Testis (tissue), 3 donors: ENCODE measurements around the gene SMTNL1. TPM values are rescaled to one million over a fixed set of nuclear protein-coding genes. Genes with fewer than 3 reads are reported as not detected.
"Not testable (repeated sequence)": the region's sequence is repeated elsewhere in the genome, so short reads cannot be mapped to it uniquely, and the experiment has no call there.

Experiments
- DNase-seq: peaks from one replicate; pipeline ENCODE4 v3.0.0-alpha.2; 2019
- H3K27ac ChIP-seq, 2 donors: fragments of 200-600 bp; sonication (generic); one replicate each; pipeline ENCODE4 v1.5.1; 2019
- H3K27me3 ChIP-seq: fragments of 200-600 bp; sonication (generic); one replicate; pipeline ENCODE4 v1.5.1; 2019
- H3K36me3 ChIP-seq: fragments of 200-600 bp; sonication (generic); one replicate; pipeline ENCODE4 v1.5.1; 2017; ENCODE audit warnings: low read depth; ENCODE audit errors: missing control alignments
- H3K4me1 ChIP-seq: fragments of 200-600 bp; sonication (generic); one replicate; pipeline ENCODE4 v1.5.1; 2019
- H3K4me3 ChIP-seq, 2 donors: fragments of 200-600 bp; sonication (generic); one replicate each; pipeline ENCODE4 v1.5.1; 2017 to 2019
- H3K9me3 ChIP-seq: fragments of 200-600 bp; sonication (generic); one replicate; pipeline ENCODE4 v1.5.1; 2017
- POLR2A ChIP-seq: fragments of 450-650 bp; IDR thresholded peaks from one replicate; pipeline ENCODE4 v1.6.1; 2017; ENCODE audit warnings: antibody characterized with exemption, mild to moderate bottlenecking, moderate library complexity
- WGBS, 2 donors: methylation state at CpG; one replicate each; pipeline ENCODE4 v1.1.5; 2018; 5-methylcytosine and 5-hydroxymethylcytosine counted together
- intact Hi-C: fragments of 100-400 bp; cut with DNase I; formaldehyde crosslinking; loops from one replicate; pipeline ENCODE4 v1.15.1; 2023; ENCODE audit warnings: low total_unique reads
- polyA plus RNA-seq: library from polyadenylated mRNA; stranded (reverse); fragments of 350-450 nt; fragmentation: Illumina TruSeq; extraction: RNeasy Lipid Tissue Mini Kit (QIAGEN cat#74804); gene quantifications from one replicate; pipeline ENCODE4 v1.2.3, GENCODE V29; 2014; ENCODE audit warnings: low read depth, low replicate concordance; ENCODE audit not compliant: insufficient read depth
- total RNA-seq, 2 donors: library from RNA; depleted of rRNA; stranded (reverse); fragments of >200 nt; gene quantifications; one replicate each; pipeline ENCODE4 v1.2.3, GENCODE V29; 2016
- TF ChIP-seq, protein P1 (sequence below), 3 experiments: fragments of 450-650 bp in 2 of 3; fragments of 200-600 bp in 1 of 3; sonication (generic) in 1 of 3; IDR thresholded peaks; one replicate each; pipeline ENCODE4 v1.5.1; 2016 to 2019; ENCODE audit warnings: antibody characterized with exemption in 3 of 3, mild to moderate bottlenecking in 2 of 3, moderate library complexity in 1 of 3

Gene SMTNL1
- total and polyA plus RNA-seq, 3 donors from 2014 or later = 0.37 to 2.0 (median 0.47) TPM

DNA sequence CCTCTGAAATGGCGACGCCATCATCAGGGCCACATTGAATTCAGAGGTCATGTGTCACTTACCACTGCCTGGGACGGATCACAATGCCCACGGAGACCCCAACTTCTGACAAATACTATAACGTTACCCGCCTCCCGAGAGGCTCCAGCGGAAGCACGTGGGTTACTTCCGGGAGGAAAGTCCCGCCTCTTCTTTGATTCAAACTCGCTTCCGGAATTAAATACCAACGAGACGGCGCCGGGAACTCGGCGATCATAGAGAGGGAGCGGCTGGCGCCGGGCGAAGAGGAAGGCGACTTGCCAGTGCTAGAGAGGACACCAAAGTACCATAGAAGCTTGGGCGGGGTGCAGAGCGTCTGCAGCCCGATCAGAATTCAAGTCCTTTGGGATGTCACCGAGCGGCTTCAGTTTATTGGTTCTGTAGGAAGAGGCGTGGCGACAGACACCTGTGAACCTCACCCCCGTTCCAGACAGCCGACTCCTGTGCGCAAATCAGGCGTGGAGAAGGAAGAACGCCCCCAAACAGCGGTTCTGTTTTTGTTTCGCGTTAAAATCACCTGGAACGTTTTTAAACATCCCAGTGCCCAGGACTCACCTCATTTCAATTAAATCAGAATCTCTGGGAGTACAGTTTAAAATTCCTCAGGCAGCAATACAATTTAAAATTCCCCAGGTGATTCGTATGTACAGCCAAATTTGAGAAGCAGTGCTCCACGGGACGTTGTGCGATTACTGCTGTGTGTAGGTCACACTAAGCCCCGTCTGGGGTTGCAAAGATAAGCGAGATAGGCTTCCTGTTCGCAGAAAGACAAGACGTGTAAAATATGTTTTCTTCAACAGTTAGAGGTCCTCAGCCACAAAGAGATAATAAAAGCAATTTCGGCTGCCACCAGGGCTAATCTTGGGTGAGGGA lies 6.5 kb upstream of the SMTNL1 start, which contains the start of gene TIMM10:
Gene TIMM10 (minus strand): TSS at position 159 of the 912 bp plus-strand sequence. CDS start 565 bp downstream, outside the sequence.
- 0 to 1% methylated on average over 44 to 46 of the region's 49 CpGs for WGBS, 2 donors
- Histone ChIP-seq H3K27me3 (no peaks in the 10 kb centered on the region), H3K4me3 (peak within 1 kb of the TSS; percentile 73 to 77), H3K4me1 (peaks cover 13% of the 10 kb centered on the region), H3K36me3 (no peaks in the 10 kb centered on the region), H3K27ac (peak within 1 kb of the TSS in 1 of 2 donors; percentile 60), H3K9me3 (no peaks in the 10 kb centered on the region)
- intact Hi-C loops = no loop called here
- TF ChIP-seq, protein P1, sequence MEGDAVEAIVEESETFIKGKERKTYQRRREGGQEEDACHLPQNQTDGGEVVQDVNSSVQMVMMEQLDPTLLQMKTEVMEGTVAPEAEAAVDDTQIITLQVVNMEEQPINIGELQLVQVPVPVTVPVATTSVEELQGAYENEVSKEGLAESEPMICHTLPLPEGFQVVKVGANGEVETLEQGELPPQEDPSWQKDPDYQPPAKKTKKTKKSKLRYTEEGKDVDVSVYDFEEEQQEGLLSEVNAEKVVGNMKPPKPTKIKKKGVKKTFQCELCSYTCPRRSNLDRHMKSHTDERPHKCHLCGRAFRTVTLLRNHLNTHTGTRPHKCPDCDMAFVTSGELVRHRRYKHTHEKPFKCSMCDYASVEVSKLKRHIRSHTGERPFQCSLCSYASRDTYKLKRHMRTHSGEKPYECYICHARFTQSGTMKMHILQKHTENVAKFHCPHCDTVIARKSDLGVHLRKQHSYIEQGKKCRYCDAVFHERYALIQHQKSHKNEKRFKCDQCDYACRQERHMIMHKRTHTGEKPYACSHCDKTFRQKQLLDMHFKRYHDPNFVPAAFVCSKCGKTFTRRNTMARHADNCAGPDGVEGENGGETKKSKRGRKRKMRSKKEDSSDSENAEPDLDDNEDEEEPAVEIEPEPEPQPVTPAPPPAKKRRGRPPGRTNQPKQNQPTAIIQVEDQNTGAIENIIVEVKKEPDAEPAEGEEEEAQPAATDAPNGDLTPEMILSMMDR (IDR thresholded peaks at IDR 0.05) = no peak
- no peak for TF ChIP-seq POLR2A
- DNase-seq = peak; percentile 98

DNA sequence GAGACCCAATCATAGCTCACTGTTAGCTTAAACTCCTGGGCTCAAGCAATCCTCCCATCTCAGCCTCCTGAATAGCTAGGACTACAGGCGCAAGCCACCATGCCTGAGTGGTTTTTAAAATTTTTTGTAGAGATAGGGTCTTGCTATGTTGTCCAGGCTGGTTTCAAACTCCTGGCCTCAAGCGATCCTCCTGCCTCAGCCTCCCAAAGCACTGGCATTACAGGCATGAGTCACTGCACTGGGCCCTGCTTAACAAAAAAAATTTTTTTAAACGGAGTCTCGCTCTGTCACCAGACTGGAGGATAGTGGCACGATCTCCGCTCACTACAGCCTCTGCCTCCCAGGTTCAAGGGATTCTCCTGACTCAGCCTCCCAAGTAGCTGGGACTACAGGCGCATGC lies 2.9 kb upstream of the SMTNL1 start:
- H3K4me3 ChIP-seq, H3K27ac ChIP-seq, DNase-seq, intact Hi-C loops, H3K36me3 ChIP-seq, H3K27me3 ChIP-seq, H3K9me3 ChIP-seq: not testable (repeated sequence)
- peaks cover 13% of the 10 kb centered on the region for H3K4me1 ChIP-seq
- 92 to 93% methylated on average over 7 of the region's 7 CpGs for WGBS, 2 donors

DNA sequence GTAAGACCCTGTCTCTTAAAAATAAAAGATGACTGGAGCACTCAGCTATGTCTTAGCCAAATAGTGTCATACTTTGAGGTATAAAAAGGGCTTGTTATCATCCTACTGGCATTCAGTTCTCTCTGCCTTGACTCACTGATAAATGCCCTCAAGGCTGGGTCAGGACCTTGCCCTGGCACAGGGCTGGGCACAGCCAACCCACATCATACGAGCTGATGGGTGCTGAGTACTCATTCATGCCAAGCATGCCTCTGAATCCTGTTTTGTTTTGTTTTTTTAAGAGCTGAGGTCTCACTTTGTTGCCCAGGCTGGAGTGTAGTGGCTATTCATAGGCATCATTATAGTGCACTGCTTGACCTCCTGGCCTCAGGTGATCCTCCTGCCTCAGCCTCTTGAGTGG lies 1.9 kb downstream of the SMTNL1 start:
- H3K4me3 ChIP-seq = no peak overlapping the region
- intact Hi-C loops = no loop called here
- 50 to 88% methylated on average over 1 of the region's 1 CpG for WGBS, 2 donors
- TF ChIP-seq POLR2A = no peak
- TF ChIP-seq, protein P1 (IDR thresholded peaks at IDR 0.05) = no peak
- no peaks in the 10 kb centered on the region for H3K27me3 ChIP-seq
- H3K27ac ChIP-seq = no peak overlapping the region
- no peaks in the 10 kb centered on the region for H3K9me3 ChIP-seq
- H3K36me3 ChIP-seq = no peaks in the 10 kb centered on the region
- no peaks in the 10 kb centered on the region for H3K4me1 ChIP-seq
- DNase-seq = no peak

DNA sequence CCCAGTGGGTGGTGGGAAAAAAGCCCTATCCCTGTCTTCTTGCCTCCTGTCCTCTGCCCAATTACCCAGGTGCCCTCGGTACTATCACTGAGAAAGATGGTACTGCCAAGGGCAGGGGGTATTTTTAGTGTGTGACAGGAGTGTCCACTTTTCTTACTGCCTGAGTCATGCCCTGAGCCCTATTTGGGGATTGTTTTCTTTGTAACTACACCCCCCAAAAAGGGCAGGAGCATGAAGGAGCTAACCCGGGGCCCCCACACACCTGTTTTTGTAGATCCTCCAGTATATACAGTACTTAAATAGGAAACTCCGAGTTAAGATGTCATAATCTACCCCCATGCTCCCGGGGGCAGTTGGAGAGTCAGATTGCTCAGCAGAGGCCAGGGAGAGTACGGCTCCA lies 3.8 kb downstream of the SMTNL1 start:
- Histone ChIP-seq H3K9me3 (no peaks in the 10 kb centered on the region), H3K4me3 (no peak overlapping the region), H3K36me3 (no peaks in the 10 kb centered on the region), H3K27ac (no peak overlapping the region), H3K27me3 (no peaks in the 10 kb centered on the region), H3K4me1 (no peaks in the 10 kb centered on the region)
- TF ChIP-seq, protein P1 (IDR thresholded peaks at IDR 0.05) = no peak
- no peak for TF ChIP-seq POLR2A
- WGBS, 2 donors = 78 to 79% methylated on average over 5 of the region's 5 CpGs
- intact Hi-C loops = no loop called here
- no peak for DNase-seq

DNA sequence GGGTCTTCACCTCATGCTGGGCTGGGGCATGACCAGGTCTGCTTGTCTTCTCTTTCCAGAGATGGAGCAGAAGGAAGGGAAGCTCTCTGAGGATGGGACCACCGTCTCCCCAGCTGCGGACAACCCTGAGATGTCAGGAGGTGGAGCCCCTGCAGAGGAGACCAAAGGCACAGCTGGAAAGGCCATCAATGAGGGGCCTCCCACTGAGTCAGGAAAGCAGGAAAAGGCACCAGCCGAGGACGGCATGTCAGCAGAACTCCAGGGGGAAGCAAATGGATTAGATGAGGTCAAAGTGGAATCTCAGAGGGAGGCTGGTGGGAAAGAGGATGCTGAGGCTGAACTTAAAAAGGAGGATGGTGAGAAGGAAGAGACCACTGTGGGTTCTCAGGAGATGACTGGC lies 5.2 kb downstream of the SMTNL1 start:
- TF ChIP-seq, protein P1 (IDR thresholded peaks at IDR 0.05) = no peak
- no peak for TF ChIP-seq POLR2A
- H3K27ac ChIP-seq = no peak overlapping the region
- H3K4me3 ChIP-seq = no peak overlapping the region
- 68 to 94% methylated on average over 3 to 4 of the region's 4 CpGs for WGBS, 2 donors
- H3K9me3 ChIP-seq = no peaks in the 10 kb centered on the region
- intact Hi-C loops = no loop called here
- H3K27me3 ChIP-seq = no peaks in the 10 kb centered on the region
- H3K36me3 ChIP-seq = no peaks in the 10 kb centered on the region
- H3K4me1 ChIP-seq = no peaks in the 10 kb centered on the region
- DNase-seq = no peak
